Brain microvascular endothelial cell (primary cell): Measurements from ENCODE around the gene ST3GAL3.

Experiments used
- DNase-seq: peaks from one replicate; pipeline ENCODE4 v3.0.0-alpha.2; 2020
- H3K27ac ChIP-seq: fragments of 250-450 bp; sonication (Bioruptor Pico); 2 replicates; pipeline ENCODE4 v1.5.1; 2020; ENCODE audit warnings: mild to moderate bottlenecking, moderate library complexity
- H3K27me3 ChIP-seq: fragments of 250-450 bp; sonication (Bioruptor Pico); replicated peaks from 2 replicates; pipeline ENCODE4 v1.5.1; 2020; ENCODE audit warnings: mild to moderate bottlenecking
- H3K36me3 ChIP-seq: fragments of 250-450 bp; sonication (Bioruptor Pico); replicated peaks from 2 replicates; pipeline ENCODE4 v1.5.1; 2020; ENCODE audit warnings: mild to moderate bottlenecking
- H3K4me3 ChIP-seq: 2 replicates; pipeline ENCODE4 v1.5.1; 2011; ENCODE audit warnings: low read depth, mild to moderate bottlenecking, control low read depth, low read length, moderate library complexity
- CTCF ChIP-seq: IDR thresholded peaks from 2 replicates; pipeline ENCODE4 v1.5.1; 2011; ENCODE audit warnings: low read depth, mild to moderate bottlenecking, moderate library complexity, low read length, control low read depth, inconsistent platforms; ENCODE audit errors: missing control alignments
- in situ Hi-C: cut with HindIII; loops from 2 replicates; pipeline ENCODE4 v1.10.0; 2017; ENCODE audit warnings: low sequenced_read_pairs, low pct_ligation_motif_present

Gene ST3GAL3

GRCh38 chr1:43839056-43839455 lies 131.7 kb downstream of the ST3GAL3 start:
- Histone ChIP-seq H3K27me3 (no peaks in the 10 kb centered on the region), H3K27ac (no peak overlapping the region), H3K4me3 (no peak overlapping the region), H3K36me3 (no peaks in the 10 kb centered on the region)
- in situ Hi-C loops, result no loop called here
- no peak for DNase-seq
- no peak for TF ChIP-seq CTCF

- no peak for TF ChIP-seq CTCF
- in situ Hi-C loops, result no loop called here
- Histone ChIP-seq H3K4me3 (no peak overlapping the region), H3K27ac (no peak overlapping the region), H3K27me3 (no peaks in the 10 kb centered on the region), H3K36me3 (no peaks in the 10 kb centered on the region)
- DNase-seq, result no peak
Observed at GRCh38 chr1:43841321-43842174, 134.2 kb downstream of the ST3GAL3 start.

- TF ChIP-seq CTCF, result no peak
- in situ Hi-C loops, result no loop called here
- no peaks in the 10 kb centered on the region for H3K36me3 ChIP-seq
Observed at GRCh38 chr1:43842175-43842498, 134.8 kb downstream of the ST3GAL3 start.

GRCh38 chr1:43843684-43844083 lies 136.3 kb downstream of the ST3GAL3 start:
- no peak overlapping the region for H3K4me3 ChIP-seq
- in situ Hi-C loops, result no loop called here
- H3K27ac ChIP-seq, result no peak overlapping the region
- no peaks in the 10 kb centered on the region for H3K36me3 ChIP-seq
- TF ChIP-seq CTCF, result no peak
- no peak for DNase-seq
- H3K27me3 ChIP-seq, result no peaks in the 10 kb centered on the region

More at GRCh38 chr1:43842175-43842498, 134.8 kb downstream of the ST3GAL3 start:
- DNase-seq, result no peak
- no peaks in the 10 kb centered on the region for H3K27me3 ChIP-seq
- no peak overlapping the region for H3K27ac ChIP-seq
- no peak overlapping the region for H3K4me3 ChIP-seq

GRCh38 chr1:43844114-43844513 lies 136.8 kb downstream of the ST3GAL3 start:
- in situ Hi-C loops, result no loop called here
- no peaks in the 10 kb centered on the region for H3K36me3 ChIP-seq
- no peak for DNase-seq
- no peaks in the 10 kb centered on the region for H3K27me3 ChIP-seq
- TF ChIP-seq CTCF, result no peak
- H3K27ac ChIP-seq, result no peak overlapping the region
- H3K4me3 ChIP-seq, result no peak overlapping the region

GRCh38 chr1:43847290-43847689 lies 140.0 kb downstream of the ST3GAL3 start:
- Histone ChIP-seq H3K36me3 (no peaks in the 10 kb centered on the region), H3K27ac (no peak overlapping the region), H3K27me3 (no peaks in the 10 kb centered on the region), H3K4me3 (no peak overlapping the region)
- DNase-seq, result no peak
- in situ Hi-C loops, result no loop called here
- no peak for TF ChIP-seq CTCF
